H1 (cell line): Measurements from ENCODE around the gene TEX30. TPM values are rescaled to one million over a fixed set of nuclear protein-coding genes. Genes with fewer than 3 reads are reported as not detected.

Source experiments
- CTCF ChIA-PET: fragments of 300-600 bp; sonication (Branson Sonifier 250); formaldehyde crosslinking; loops from one replicate; lab custom pipeline; 2021; ENCODE audit not compliant: partially characterized antibody; lab: Charles Lee
- POLR2A ChIA-PET: fragments of 300-600 bp; sonication (Branson Sonifier 250); formaldehyde crosslinking; loops from one replicate; lab custom pipeline; 2021; ENCODE audit warnings: inconsistent platforms; ENCODE audit not compliant: partially characterized antibody; lab: Charles Lee
- DNase-seq, 2 experiments: peaks; one replicate each; pipeline versions ENCODE4 v3.0.0 to v3.0.0-alpha.2; 2010 to 2022; ENCODE audit warnings: low spot score in 2 of 2, low read depth in 1 of 2, mixed read lengths in 1 of 2
- FAIRE-seq: peaks from 2 replicates; lab custom pipeline; 2011; peaks lifted over from hg19 to GRCh38; lab: Jason Lieb, UNC
- H2AFZ ChIP-seq: 2 replicates; pipeline ENCODE4 v1.8.1; 2012; ENCODE audit warnings: low read length, inconsistent platforms
- H2AK5ac ChIP-seq: 2 replicates; pipeline ENCODE4 v1.6.1; 2013; ENCODE audit warnings: low read depth, low read length
- H2BK120ac ChIP-seq: replicated peaks from 2 replicates; pipeline ENCODE3; 2013; ENCODE audit warnings: low read depth, low read length, inconsistent platforms
- H2BK12ac ChIP-seq: 2 replicates; pipeline ENCODE4 v1.6.1; 2013; ENCODE audit warnings: low read depth, low read length
- H2BK15ac ChIP-seq: 2 replicates; pipeline ENCODE4 v1.6.1; 2013; ENCODE audit warnings: low read length
- H2BK20ac ChIP-seq: 2 replicates; pipeline ENCODE4 v1.6.1; 2013; ENCODE audit warnings: low read length
- H2BK5ac ChIP-seq: 2 replicates; pipeline ENCODE4 v1.6.1; 2013; ENCODE audit warnings: low read depth, low read length
- H3K14ac ChIP-seq: 2 replicates; pipeline ENCODE4 v1.6.1; 2013; ENCODE audit warnings: inconsistent platforms; ENCODE audit not compliant: insufficient read length
- H3K18ac ChIP-seq: 2 replicates; pipeline ENCODE4 v1.6.1; 2013; ENCODE audit warnings: low read length; ENCODE audit errors: extremely low read depth
- H3K23ac ChIP-seq: 2 replicates; pipeline ENCODE4 v1.6.1; 2013; ENCODE audit warnings: inconsistent platforms; ENCODE audit not compliant: insufficient read length
- H3K23me2 ChIP-seq: 2 replicates; pipeline ENCODE4 v1.6.1; 2013; ENCODE audit warnings: low read depth, low read length
- H3K27ac ChIP-seq: 2 replicates; pipeline ENCODE4 v1.6.1; 2011; ENCODE audit warnings: low read depth, low read length, inconsistent platforms
- H3K27me3 ChIP-seq, 4 experiments: replicated peaks in 1 of 4; 1 replicate in 1 of 4; 2 replicates in 3 of 4; pipeline versions ENCODE4 v1.6.1 to v1.8.1; 2011 to 2013; ENCODE audit warnings: low read length in 3 of 4, mild to moderate bottlenecking in 3 of 4, inconsistent platforms in 2 of 4, mixed read lengths in 2 of 4, moderate library complexity in 1 of 4; ENCODE audit not compliant: control insufficient read depth in 3 of 4, insufficient read depth in 3 of 4; ENCODE audit errors: extremely low read depth in 1 of 4
- H3K36me3 ChIP-seq, 4 experiments: 2 replicates each; pipeline versions ENCODE4 v1.6.1 to v1.8.1; 2011 to 2013; ENCODE audit warnings: mild to moderate bottlenecking in 4 of 4, low read length in 3 of 4, moderate library complexity in 2 of 4, control low read depth in 1 of 4, inconsistent platforms in 1 of 4; ENCODE audit not compliant: insufficient read depth in 4 of 4, control insufficient read depth in 2 of 4
- H3K4ac ChIP-seq: replicated peaks from 2 replicates; pipeline ENCODE3; 2013; ENCODE audit warnings: low read length, low read depth, mixed read lengths, inconsistent platforms; ENCODE audit not compliant: insufficient read length
- H3K4me1 ChIP-seq, 4 experiments: replicated peaks in 1 of 4; 1 replicate in 1 of 4; 2 replicates in 3 of 4; pipeline versions ENCODE4 v1.6.1 to v1.8.1; 2011 to 2013; ENCODE audit warnings: low read length in 3 of 4, inconsistent platforms in 2 of 4, mixed read lengths in 1 of 4; ENCODE audit not compliant: insufficient read depth in 4 of 4, control insufficient read depth in 3 of 4
- H3K4me2 ChIP-seq, 2 experiments: 2 replicates each; pipeline versions ENCODE4 v1.6.1 to v1.8.1; 2011 to 2013; ENCODE audit warnings: low read depth in 2 of 2, low read length in 2 of 2, control low read depth in 1 of 2, inconsistent platforms in 1 of 2, mild to moderate bottlenecking in 1 of 2; ENCODE audit not compliant: insufficient read depth in 1 of 2
- H3K4me3 ChIP-seq, 4 experiments: fragments of 200-600, 300-600 bp in 1 of 4; sonication (generic), shearing (Covaris generic), sonication (Bioruptor Twin) in 1 of 4; 2 replicates each; pipeline versions ENCODE4 v1.5.1 to v1.8.1; 2011 to 2016; ENCODE audit warnings: low read length in 4 of 4, low read depth in 3 of 4, control low read depth in 2 of 4, inconsistent platforms in 2 of 4, mild to moderate bottlenecking in 2 of 4, mixed read lengths in 1 of 4, moderate library complexity in 1 of 4; ENCODE audit not compliant: insufficient read depth in 2 of 4; ENCODE audit errors: extremely low read depth in 1 of 4
- H3K56ac ChIP-seq: replicated peaks from 2 replicates; pipeline ENCODE3; 2013; ENCODE audit warnings: low read depth, mild to moderate bottlenecking, mixed read lengths, low read length, inconsistent platforms; ENCODE audit not compliant: insufficient read length
- H3K79me1 ChIP-seq: 2 replicates; pipeline ENCODE4 v1.6.1; 2013; ENCODE audit warnings: low read depth, low read length, control low read depth
- H3K79me2 ChIP-seq, 2 experiments: 2 replicates each; pipeline versions ENCODE4 v1.6.1 to v1.8.1; 2012 to 2013; ENCODE audit warnings: low read length in 2 of 2, mild to moderate bottlenecking in 2 of 2, inconsistent platforms in 1 of 2; ENCODE audit not compliant: insufficient read depth in 2 of 2, control insufficient read depth in 1 of 2
- H3K9ac ChIP-seq, 4 experiments: replicated peaks in 1 of 4; 1 replicate in 1 of 4; 2 replicates in 3 of 4; pipeline versions ENCODE4 v1.6.1 to v1.8.1; 2011 to 2013; ENCODE audit warnings: low read depth in 3 of 4, low read length in 3 of 4, control low read depth in 2 of 4, mild to moderate bottlenecking in 2 of 4, moderate library complexity in 2 of 4, inconsistent platforms in 1 of 4; ENCODE audit errors: extremely low read depth in 1 of 4
- H3K9me3 ChIP-seq, 2 experiments: 2 replicates each; pipeline versions ENCODE4 v1.6.1 to v1.8.1; 2012 to 2013; ENCODE audit warnings: mild to moderate bottlenecking in 2 of 2, moderate library complexity in 2 of 2, control low read depth in 1 of 2, inconsistent platforms in 1 of 2, low read depth in 1 of 2, low read length in 1 of 2, mixed read lengths in 1 of 2; ENCODE audit not compliant: insufficient read depth in 2 of 2
- H4K20me1 ChIP-seq, 2 experiments: replicated peaks in 1 of 2; 2 replicates each; pipeline versions ENCODE3 to v1.8.1; 2011 to 2013; ENCODE audit warnings: inconsistent platforms in 2 of 2, low read length in 2 of 2, mild to moderate bottlenecking in 1 of 2; ENCODE audit not compliant: insufficient read depth in 2 of 2, control insufficient read depth in 1 of 2
- H4K5ac ChIP-seq: 2 replicates; pipeline ENCODE4 v1.6.1; 2013; ENCODE audit warnings: low read length, low read depth, mixed read lengths, inconsistent platforms; ENCODE audit not compliant: insufficient read length
- H4K8ac ChIP-seq: 2 replicates; pipeline ENCODE4 v1.8.0; 2013; ENCODE audit warnings: mild to moderate bottlenecking, moderate library complexity, low read length, inconsistent platforms; ENCODE audit not compliant: insufficient read depth; ENCODE audit errors: extremely low read depth
- H4K91ac ChIP-seq: replicated peaks from 2 replicates; pipeline ENCODE3; 2013; ENCODE audit warnings: low read length, mixed read lengths, inconsistent platforms; ENCODE audit not compliant: insufficient read length
- BCL11A ChIP-seq, 2 experiments: IDR thresholded peaks; one replicate each; pipeline ENCODE4 v1.6.1; 2011; ENCODE audit warnings: low read depth in 2 of 2, low read length in 2 of 2, mild to moderate bottlenecking in 2 of 2
- EGR1 ChIP-seq: IDR thresholded peaks from 2 replicates; pipeline ENCODE4 v1.6.1; 2011; ENCODE audit warnings: low read depth, low read length, borderline replicate concordance
- FOSL1 ChIP-seq: IDR thresholded peaks from 2 replicates; pipeline ENCODE4 v1.6.1; 2011; ENCODE audit warnings: mild to moderate bottlenecking, low read depth, low read length, moderate library complexity; ENCODE audit not compliant: insufficient read depth
- JUND ChIP-seq: IDR thresholded peaks from 2 replicates; pipeline ENCODE4 v1.6.1; 2011; ENCODE audit warnings: mild to moderate bottlenecking, improper control_type of control experiment, low read length
- KDM5A ChIP-seq: fragments of 200-600 bp; IDR thresholded peaks from 2 replicates; pipeline ENCODE4 v1.7.1; 2012; ENCODE audit warnings: mild to moderate bottlenecking, low read length, inconsistent platforms, mixed read lengths
- NRF1 ChIP-seq: IDR thresholded peaks from 2 replicates; pipeline ENCODE4 v1.6.1; 2011; ENCODE audit warnings: mild to moderate bottlenecking, low read depth, low read length, improper control_type of control experiment
- PHF8 ChIP-seq: fragments of 200-600 bp; sonication (generic); conservative IDR thresholded peaks from 2 replicates; pipeline ENCODE4 v1.7.1; 2012; ENCODE audit warnings: low read depth, mild to moderate bottlenecking, inconsistent platforms, low read length, moderate library complexity
- POU5F1 ChIP-seq: IDR thresholded peaks from 2 replicates; pipeline ENCODE4 v1.6.1; 2011; ENCODE audit warnings: low read depth, mild to moderate bottlenecking, low read length, moderate library complexity
- RFX5 ChIP-seq: IDR thresholded peaks from 2 replicates; pipeline ENCODE4 v1.6.1; 2011; ENCODE audit warnings: low read depth, low read length, improper control_type of control experiment, borderline replicate concordance
- SIX5 ChIP-seq: IDR thresholded peaks from 2 replicates; pipeline ENCODE4 v1.6.1; 2011; ENCODE audit warnings: mild to moderate bottlenecking, low read depth, low read length
- SP4 ChIP-seq: IDR thresholded peaks from 2 replicates; pipeline ENCODE4 v1.6.1; 2012; ENCODE audit warnings: low read length, inconsistent platforms
- YY1 ChIP-seq: IDR thresholded peaks from 2 replicates; pipeline ENCODE4 v1.6.1; 2011; ENCODE audit warnings: low read depth, mild to moderate bottlenecking, low read length
- ZNF274 ChIP-seq: IDR thresholded peaks from 2 replicates; pipeline ENCODE4 v1.7.0; 2012; ENCODE audit warnings: low read length, borderline replicate concordance; ENCODE audit errors: extremely low read depth
- WGBS, 2 experiments: shearing (Covaris generic) in 1 of 2; methylation state at CpG; one replicate each; pipeline versions ENCODE4 v1.1.6 to v1.1.7; 2013 to 2015; ENCODE audit warnings: low lambda C conversion rate in 2 of 2, mixed read lengths in 2 of 2, inconsistent platforms in 1 of 2, low coverage in 1 of 2, missing lambda C conversion rate in 1 of 2; ENCODE audit not compliant: insufficient replicate concordance in 2 of 2, insufficient coverage in 1 of 2, insufficient read length in 1 of 2; ENCODE audit errors: extremely low coverage in 1 of 2, missing lambda C conversion rate in 1 of 2; 5-methylcytosine and 5-hydroxymethylcytosine counted together
- polyA plus RNA-seq, 7 experiments: library from polyadenylated mRNA; depleted of rRNA in 3 of 7; stranded (reverse) in 5 of 7; unstranded in 2 of 7; fragments of >200 nt in 5 of 7; fragments of 200-250 nt in 2 of 7; gene quantifications; 1 replicate in 5 of 7; 2 replicates in 1 of 7; 4 replicates in 1 of 7; pipeline versions ENCODE4 v1.2.1 to v1.2.3, GENCODE V29; 2011 to 2013; ENCODE audit warnings: missing spikeins in 2 of 7, mixed read lengths in 2 of 7
- total RNA-seq: library from RNA; stranded (reverse); fragmentation: NEBNext Ultra II Directional; extraction: Animal tissue kit (Norgen Biotek cat#: 25700); gene quantifications from 2 replicates; pipeline ENCODE4 v1.2.1, GENCODE V29; 2021
- TF ChIP-seq, protein P1 (sequence below): IDR thresholded peaks from 2 replicates; pipeline ENCODE4 v1.6.1; 2011; ENCODE audit warnings: low read length, improper control_type of control experiment

TEX30 gene
- total and polyA plus RNA-seq, 2 of the 8 experiments (the other 6 are each of a cell fraction or from before 2014, with no cell fraction given), result 6.5 to 10.3 TPM

DNA sequence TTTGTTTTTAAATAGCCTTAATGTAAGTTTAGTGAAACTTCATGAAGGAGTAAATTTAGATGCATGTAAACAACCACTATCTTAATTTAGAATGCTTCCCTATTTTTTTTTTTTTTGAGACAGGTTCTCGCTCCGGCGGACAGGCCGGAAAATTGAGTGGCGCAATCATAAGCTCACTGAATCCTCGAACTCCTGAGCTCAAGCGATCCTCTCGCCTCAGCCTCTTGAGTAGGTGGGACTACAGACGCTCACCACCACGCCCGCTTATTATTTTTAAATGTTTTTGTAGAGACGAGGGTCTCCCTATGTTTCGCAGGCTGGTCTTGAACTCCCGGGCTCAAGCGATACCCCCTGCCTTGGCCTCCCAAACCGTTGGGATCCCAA lies 1.6 kb downstream of the TEX30 start:
- Histone ChIP-seq H3K4me1 (peaks cover 0 to 6% (median 2%) of the 10 kb centered on the region in 4 experiments; a peak in 2 of 7 replicates), H3K18ac (no peak overlapping the region), H3K9ac (no peak overlapping the region), H4K5ac (no peak overlapping the region), H3K36me3 (peaks cover 0 to 2% (median 0%) of the 10 kb centered on the region in 4 experiments; a peak in 2 of 8 replicates), H3K14ac (no peak overlapping the region), H3K23ac (no peak overlapping the region), H2AK5ac (no peak overlapping the region), H3K56ac (no peak overlapping the region), H2AFZ (no peak overlapping the region), H3K4me2 (peak overlapping the region in 1 of 2 experiments; percentile 96; a peak in 1 of 4 replicates), H3K4me3 (0 out of 8 replicates have a peak overlapping the region, but pooled peaks of 1 of the 4 experiments have one; percentile 86), H3K79me1 (no peaks in the 10 kb centered on the region), H2BK15ac (no peak overlapping the region), H3K9me3 (peaks cover 0 to 4% of the 10 kb centered on the region in 2 experiments; a peak in 1 of 4 replicates), H3K4ac (no peak overlapping the region), H4K91ac (no peak overlapping the region), H2BK20ac (no peak overlapping the region), H3K23me2 (peaks cover 5% of the 10 kb centered on the region), H4K8ac (no peak overlapping the region), H2BK5ac (no peak overlapping the region), H3K79me2 (no peaks in the 10 kb centered on the region), H4K20me1 (peaks cover 0 to 2% of the 10 kb centered on the region in 2 experiments), H2BK120ac (no peak overlapping the region), H2BK12ac (no peak overlapping the region), H3K27ac (no peak overlapping the region), H3K27me3 (peaks cover 0 to 18% (median 12%) of the 10 kb centered on the region in 4 experiments; a peak in 5 of 7 replicates)
- no peak for FAIRE-seq
- no peak for DNase-seq
- CTCF ChIA-PET, result interaction anchor here (1.0 to 5.6 kb wide), 3 partner anchors 28 to 183 kb away, joined by 3 to 28 read pairs (median 4); no protein-coding TSS in a partner anchor
- 93% methylated on average over 16 of the region's 16 CpGs; no CpG with 5 or more reads in 1 of the 2 experiments for WGBS, 2 experiments
- POLR2A ChIA-PET, result interaction anchor here (2.5 kb wide), 1 partner anchor 14 kb away, joined by 6 read pairs; no protein-coding TSS in a partner anchor
- TF ChIP-seq YY1, result no peak
- TF ChIP-seq SIX5, result no peak
- no peak for TF ChIP-seq RFX5
- no peak for TF ChIP-seq POU5F1
- TF ChIP-seq BCL11A (IDR thresholded peaks at IDR 0.05; ENCODE audit: low read depth in 2 of 2, low read length in 2 of 2), result no peak
- TF ChIP-seq NRF1, result no peak
- TF ChIP-seq EGR1, result no peak
- TF ChIP-seq, protein P1, sequence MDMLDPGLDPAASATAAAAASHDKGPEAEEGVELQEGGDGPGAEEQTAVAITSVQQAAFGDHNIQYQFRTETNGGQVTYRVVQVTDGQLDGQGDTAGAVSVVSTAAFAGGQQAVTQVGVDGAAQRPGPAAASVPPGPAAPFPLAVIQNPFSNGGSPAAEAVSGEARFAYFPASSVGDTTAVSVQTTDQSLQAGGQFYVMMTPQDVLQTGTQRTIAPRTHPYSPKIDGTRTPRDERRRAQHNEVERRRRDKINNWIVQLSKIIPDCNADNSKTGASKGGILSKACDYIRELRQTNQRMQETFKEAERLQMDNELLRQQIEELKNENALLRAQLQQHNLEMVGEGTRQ, result no peak
- no peak for TF ChIP-seq PHF8
- no peak for TF ChIP-seq KDM5A
- TF ChIP-seq JUND, result no peak
- TF ChIP-seq SP4, result no peak
- no peak for TF ChIP-seq FOSL1
- no peak for TF ChIP-seq ZNF274
